Sigmoid colon (tissue), 7 donors: ENCODE results near the gene HDAC4. TPM values are rescaled to one million over a fixed set of nuclear protein-coding genes. Genes with fewer than 3 reads are reported as not detected.

Source experiments
- DNase-seq: peaks from one replicate; pipeline ENCODE4 v3.0.0-alpha.2; 2019
- H3K27ac ChIP-seq, 4 donors: fragments of 200-600 bp; sonication (generic); one replicate each; pipeline ENCODE4 v1.5.1; 2016 to 2019; ENCODE audit warnings: mild to moderate bottlenecking in 1 of 4
- H3K27me3 ChIP-seq, 3 donors: fragments of 200-600 bp; sonication (generic); one replicate each; pipeline ENCODE4 v1.5.1; 2019; ENCODE audit warnings: mild to moderate bottlenecking in 1 of 3
- H3K36me3 ChIP-seq, 4 donors: fragments of 200-600 bp; sonication (generic); one replicate each; pipeline ENCODE4 v1.5.1; 2016 to 2019
- H3K4me1 ChIP-seq, 4 donors: fragments of 200-600 bp; sonication (generic); one replicate each; pipeline ENCODE4 v1.5.1; 2017 to 2019
- H3K4me3 ChIP-seq, 4 donors: fragments of 200-600 bp; sonication (generic); one replicate each; pipeline ENCODE4 v1.5.1; 2017 to 2019; ENCODE audit warnings: mild to moderate bottlenecking in 2 of 4, moderate library complexity in 1 of 4
- H3K9me3 ChIP-seq, 4 donors: fragments of 200-600 bp in 3 of 4; sonication (generic) in 3 of 4; one replicate each; pipeline versions ENCODE4 v1.5.1 to v1.6.1; 2013 to 2019
- EP300 ChIP-seq, 4 donors: sonication (generic); formaldehyde crosslinking; IDR thresholded peaks; one replicate each; pipeline ENCODE4 v1.6.1; 2017; ENCODE audit warnings: antibody characterized with exemption in 4 of 4
- POLR2A ChIP-seq, 2 donors: fragments of 450-650 bp; IDR thresholded peaks; one replicate each; pipeline ENCODE4 v1.6.1; 2016; ENCODE audit warnings: antibody characterized with exemption in 2 of 2, mild to moderate bottlenecking in 2 of 2, moderate library complexity in 2 of 2
- POLR2AphosphoS5 ChIP-seq, 4 donors: sonication (generic); formaldehyde crosslinking; IDR thresholded peaks; one replicate each; pipeline ENCODE4 v1.6.1; 2017; ENCODE audit warnings: antibody characterized with exemption in 4 of 4
- whole genome bisulfite sequencing, 2 donors: extraction: QIAGEN DNeasy Blood & Tissue Kit; methylation state at CpG; one replicate each; pipeline ENCODE4 v1.1.7; 2013; 5-methylcytosine and 5-hydroxymethylcytosine counted together
- intact Hi-C: fragments of 100-400 bp; cut with DNase I; formaldehyde crosslinking; loops from one replicate; pipeline ENCODE4 v1.15.1; 2023
- polyA plus RNA-seq, 3 donors: library from polyadenylated mRNA; stranded (reverse); fragments of 200-250 nt; gene quantifications; one replicate each; pipeline ENCODE4 v1.2.3, GENCODE V29; 2013
- total RNA-seq, 4 donors: library from RNA; depleted of rRNA; stranded (reverse); fragments of >200 nt; gene quantifications; one replicate each; pipeline ENCODE4 v1.1.0, GENCODE V29; 2016
- TF ChIP-seq, protein P1 (sequence below), 4 experiments: fragments of 450-650 bp in 3 of 4; fragments of 200-600 bp in 1 of 4; IDR thresholded peaks; one replicate each; pipeline ENCODE4 v1.5.1; 2016 to 2019; ENCODE audit warnings: antibody characterized with exemption in 4 of 4, mild to moderate bottlenecking in 3 of 4, moderate library complexity in 2 of 4
- donor health status: healthy with polysubstance abuse.
- donor health status: Bipolar disorder and iron deficiency.
- donor health status: healthy.

Gene HDAC4
- total and polyA plus RNA-seq, 7 donors, result 1.8 to 196 (median 77.0) TPM

DNA sequence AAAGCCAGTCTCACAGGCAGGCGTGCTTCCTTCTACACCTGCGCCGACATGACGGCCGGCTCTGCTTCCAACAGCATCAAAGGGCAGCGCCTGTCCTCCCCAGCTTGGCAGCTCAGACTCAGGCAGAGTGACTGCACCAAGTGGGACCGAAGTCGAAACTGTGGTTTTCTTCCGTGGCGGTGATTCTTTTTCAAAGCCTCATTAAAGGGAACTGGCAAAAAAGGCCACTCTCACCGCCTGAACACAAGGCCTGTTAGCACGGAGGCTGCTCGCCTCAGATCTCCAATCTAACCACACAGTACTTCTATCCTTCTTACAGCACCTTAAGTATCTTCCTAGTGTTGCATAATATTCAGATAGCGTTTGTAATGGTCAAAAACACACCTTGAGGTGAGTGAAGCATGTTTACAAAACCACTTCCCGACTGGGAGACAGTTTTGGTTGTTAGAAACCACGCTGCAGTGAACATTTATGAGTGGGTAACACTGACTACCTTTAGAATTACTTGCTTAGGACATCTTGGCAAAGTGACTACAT, 236.4 kb downstream of the HDAC4 start:
- WGBS, 2 donors, result 73 to 86% methylated on average over 16 of the region's 16 CpGs
- Histone ChIP-seq H3K9me3 (no peaks in the 10 kb centered on the region), H3K36me3 (peaks cover 25 to 62% (median 43%) of the 10 kb centered on the region in 4 donors), H3K27me3 (no peaks in the 10 kb centered on the region), H3K4me1 (peaks cover 0 to 42% (median 36%) of the 10 kb centered on the region in 4 donors), H3K4me3 (no peak overlapping the region), H3K27ac (peak overlapping the region in 1 of 4 donors; percentile 73)
- intact Hi-C loops, result no loop called here
- peak; percentile 47 for DNase-seq
- TF ChIP-seq EP300 (IDR thresholded peaks at IDR 0.05) (no peak), POLR2A (IDR thresholded peaks at IDR 0.05) (no peak), POLR2AphosphoS5 (IDR thresholded peaks at IDR 0.05) (no peak)
- TF ChIP-seq, protein P1, sequence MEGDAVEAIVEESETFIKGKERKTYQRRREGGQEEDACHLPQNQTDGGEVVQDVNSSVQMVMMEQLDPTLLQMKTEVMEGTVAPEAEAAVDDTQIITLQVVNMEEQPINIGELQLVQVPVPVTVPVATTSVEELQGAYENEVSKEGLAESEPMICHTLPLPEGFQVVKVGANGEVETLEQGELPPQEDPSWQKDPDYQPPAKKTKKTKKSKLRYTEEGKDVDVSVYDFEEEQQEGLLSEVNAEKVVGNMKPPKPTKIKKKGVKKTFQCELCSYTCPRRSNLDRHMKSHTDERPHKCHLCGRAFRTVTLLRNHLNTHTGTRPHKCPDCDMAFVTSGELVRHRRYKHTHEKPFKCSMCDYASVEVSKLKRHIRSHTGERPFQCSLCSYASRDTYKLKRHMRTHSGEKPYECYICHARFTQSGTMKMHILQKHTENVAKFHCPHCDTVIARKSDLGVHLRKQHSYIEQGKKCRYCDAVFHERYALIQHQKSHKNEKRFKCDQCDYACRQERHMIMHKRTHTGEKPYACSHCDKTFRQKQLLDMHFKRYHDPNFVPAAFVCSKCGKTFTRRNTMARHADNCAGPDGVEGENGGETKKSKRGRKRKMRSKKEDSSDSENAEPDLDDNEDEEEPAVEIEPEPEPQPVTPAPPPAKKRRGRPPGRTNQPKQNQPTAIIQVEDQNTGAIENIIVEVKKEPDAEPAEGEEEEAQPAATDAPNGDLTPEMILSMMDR (IDR thresholded peaks at IDR 0.05), result no peak

DNA sequence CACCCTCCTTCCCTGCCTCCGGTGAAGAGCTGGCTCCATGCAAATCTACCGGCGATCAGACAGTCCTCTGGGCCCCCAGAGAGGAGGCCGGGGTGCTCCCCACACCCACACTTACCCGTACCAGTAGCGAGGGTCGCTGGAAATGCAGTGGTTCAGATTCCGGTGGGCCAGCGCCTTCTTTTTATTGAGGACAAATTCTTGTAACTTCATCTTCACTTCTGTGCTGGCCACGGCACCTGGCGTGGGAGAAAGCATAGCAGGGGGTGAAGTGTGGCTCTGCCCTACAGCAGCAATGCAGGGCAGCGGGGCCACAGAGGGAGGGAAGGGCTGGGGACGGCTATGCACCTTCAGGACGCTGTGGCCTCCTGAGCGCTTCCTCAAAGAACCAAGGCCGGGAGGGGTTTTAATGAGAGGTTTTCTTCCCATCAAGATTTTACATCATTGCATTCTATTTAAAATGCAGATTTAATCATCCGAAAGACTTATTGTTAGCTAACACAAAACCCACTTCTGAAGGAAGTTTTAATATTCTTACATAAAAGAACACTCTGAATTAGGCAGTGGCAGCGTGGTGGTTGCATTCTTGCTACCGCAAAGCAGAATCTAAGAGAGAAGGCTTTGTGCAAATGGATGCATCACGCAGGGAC, 237.0 kb downstream of the HDAC4 start:
- intact Hi-C loops, result no loop called here
- Histone ChIP-seq H3K27me3 (no peaks in the 10 kb centered on the region), H3K36me3 (peaks cover 25 to 56% (median 42%) of the 10 kb centered on the region in 4 donors), H3K9me3 (no peaks in the 10 kb centered on the region), H3K4me1 (peaks cover 0 to 38% (median 32%) of the 10 kb centered on the region in 4 donors), H3K4me3 (no peak overlapping the region), H3K27ac (no peak overlapping the region)
- no peak for TF ChIP-seq POLR2AphosphoS5 (IDR thresholded peaks at IDR 0.05)
- TF ChIP-seq, protein P1 (IDR thresholded peaks at IDR 0.05), result no peak
- TF ChIP-seq POLR2A (IDR thresholded peaks at IDR 0.05), result no peak
- TF ChIP-seq EP300 (IDR thresholded peaks at IDR 0.05), result no peak
- no peak for DNase-seq
- 87 to 92% methylated on average over 20 of the region's 20 CpGs for WGBS, 2 donors

DNA sequence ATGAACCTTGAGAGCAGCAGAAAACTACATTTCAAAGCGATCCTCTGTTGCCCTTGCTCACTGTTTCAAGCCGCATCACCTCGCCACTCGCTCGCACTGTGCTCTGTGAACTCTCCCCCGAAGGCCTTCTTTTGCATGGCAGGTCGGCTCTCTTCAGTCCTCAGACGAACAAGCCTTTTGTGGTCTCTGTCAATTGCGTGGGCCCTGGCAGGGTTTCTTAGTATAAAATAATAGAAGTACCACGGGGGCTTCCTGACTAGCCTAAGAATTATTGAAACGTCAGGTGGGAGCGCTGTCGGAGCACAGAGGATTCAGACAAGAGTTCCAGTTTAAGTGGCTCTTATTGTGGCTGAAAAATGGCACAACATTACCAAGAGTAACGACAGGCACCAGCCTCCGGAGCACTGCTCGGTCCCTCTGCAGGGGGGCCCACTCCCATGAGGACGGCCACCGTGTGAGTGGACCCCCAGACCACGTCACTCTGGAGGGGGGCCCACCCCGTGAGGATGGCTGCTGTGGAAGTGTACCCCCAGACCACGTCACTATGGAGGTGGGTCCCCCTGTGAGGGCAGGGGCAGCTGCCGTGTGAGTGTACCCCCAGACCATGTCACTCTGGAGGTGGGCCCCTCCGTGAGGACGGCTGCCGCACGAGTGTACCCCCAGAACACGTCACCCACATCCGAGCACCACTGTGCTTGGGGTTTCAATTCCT, 237.7 kb downstream of the HDAC4 start:
- WGBS, 2 donors, result 95 to 96% methylated on average over 28 of the region's 28 CpGs
- Histone ChIP-seq H3K4me3 (no peak overlapping the region), H3K27me3 (no peaks in the 10 kb centered on the region), H3K9me3 (no peaks in the 10 kb centered on the region), H3K4me1 (peaks cover 0 to 35% (median 30%) of the 10 kb centered on the region in 4 donors), H3K36me3 (peaks cover 25 to 56% (median 42%) of the 10 kb centered on the region in 4 donors), H3K27ac (no peak overlapping the region)
- TF ChIP-seq EP300 (IDR thresholded peaks at IDR 0.05) (no peak), POLR2A (IDR thresholded peaks at IDR 0.05) (no peak), POLR2AphosphoS5 (IDR thresholded peaks at IDR 0.05) (no peak)
- TF ChIP-seq, protein P1 (IDR thresholded peaks at IDR 0.05), result no peak
- peak; percentile 62 for DNase-seq
- intact Hi-C loops, result no loop called here

DNA sequence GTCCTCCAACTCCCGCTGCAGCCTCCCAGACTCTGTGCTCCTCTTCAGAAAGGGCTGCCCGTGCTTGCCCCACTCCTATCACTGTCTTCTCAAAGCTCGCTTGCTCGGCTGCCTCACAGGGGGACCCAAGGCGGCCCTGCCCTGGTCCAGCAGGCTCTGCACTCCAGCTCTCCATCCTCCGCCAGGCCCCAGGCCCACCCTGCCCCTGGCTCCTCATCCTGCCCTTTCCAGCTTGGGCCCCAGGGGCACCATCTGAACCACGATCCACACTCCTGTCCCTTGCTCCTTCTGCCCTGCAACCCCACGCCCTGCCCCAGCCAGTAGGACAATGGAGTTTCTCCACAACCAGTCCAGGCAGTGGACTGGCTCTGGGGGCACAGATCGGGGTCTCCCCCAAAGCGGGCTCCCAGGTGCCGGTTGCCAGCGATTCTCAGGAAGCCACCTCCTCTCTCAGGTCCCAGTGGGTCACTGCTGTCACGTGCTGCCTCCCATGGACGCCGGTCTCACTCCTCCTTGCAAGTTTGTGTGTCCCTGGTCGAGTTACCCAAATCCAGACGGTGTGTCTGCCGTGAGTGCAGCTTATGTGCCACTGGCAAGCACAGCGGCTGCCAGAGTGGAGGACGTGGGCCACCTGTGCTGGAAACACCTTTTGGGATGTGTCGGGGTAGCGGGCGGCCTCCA, 238.5 kb downstream of the HDAC4 start:
- Histone ChIP-seq H3K27me3 (no peaks in the 10 kb centered on the region), H3K36me3 (peaks cover 25 to 56% (median 42%) of the 10 kb centered on the region in 4 donors), H3K4me1 (peaks cover 0 to 35% (median 29%) of the 10 kb centered on the region in 4 donors), H3K9me3 (no peaks in the 10 kb centered on the region), H3K27ac (no peak overlapping the region), H3K4me3 (no peak overlapping the region)
- peak; percentile 61 for DNase-seq
- no peak for TF ChIP-seq POLR2A (IDR thresholded peaks at IDR 0.05)
- TF ChIP-seq, protein P1 (IDR thresholded peaks at IDR 0.05), result no peak
- no peak for TF ChIP-seq POLR2AphosphoS5 (IDR thresholded peaks at IDR 0.05)
- TF ChIP-seq EP300 (IDR thresholded peaks at IDR 0.05), result no peak
- intact Hi-C loops, result no loop called here
- 95 to 97% methylated on average over 23 of the region's 23 CpGs for WGBS, 2 donors
